Ovary (tissue), 9 donors: ENCODE data around the gene SVEP1. TPM values are rescaled to one million over a fixed set of nuclear protein-coding genes. Genes with fewer than 3 reads are reported as not detected.
"Not testable (repeated sequence)": the region's sequence is repeated elsewhere in the genome, so short reads cannot be mapped to it uniquely, and the experiment has no call there.

Experiments used
- DNase-seq, 5 donors: peaks; one replicate each; pipeline ENCODE4 v3.0.0-alpha.2; 2019 to 2020
- H3K27ac ChIP-seq, 2 donors: fragments of 200-600 bp; one replicate each; pipeline versions ENCODE4 v1.5.1 to v1.8.0; 2019 to 2022
- H3K27me3 ChIP-seq: fragments of 200-600 bp; one replicate; pipeline ENCODE4 v1.8.0; 2022
- H3K36me3 ChIP-seq: fragments of 200-600 bp; sonication (generic); one replicate; pipeline ENCODE4 v1.5.1; 2019
- H3K4me1 ChIP-seq: one replicate; pipeline ENCODE4 v1.8.1; 2013; ENCODE audit warnings: mild to moderate bottlenecking, moderate library complexity; ENCODE audit not compliant: insufficient read depth
- H3K4me3 ChIP-seq: fragments of 200-600 bp; sonication (generic); one replicate; pipeline ENCODE4 v1.5.1; 2017
- H3K9me3 ChIP-seq, 2 donors: fragments of 200-600 bp in 1 of 2; sonication (generic) in 1 of 2; one replicate each; pipeline versions ENCODE4 v1.5.1 to v1.8.1; 2013 to 2019; ENCODE audit warnings: mild to moderate bottlenecking in 1 of 2, moderate library complexity in 1 of 2
- CTCF ChIP-seq, 3 donors: fragments of 450-650 bp in 2 of 3; fragments of 200-600 bp in 1 of 3; IDR thresholded peaks; one replicate each; pipeline versions ENCODE4 v1.5.1 to v1.8.0; 2016 to 2022; ENCODE audit warnings: antibody characterized with exemption in 3 of 3, mild to moderate bottlenecking in 1 of 3
- EP300 ChIP-seq: sonication (generic); formaldehyde crosslinking; IDR thresholded peaks from one replicate; pipeline ENCODE4 v1.6.1; 2017; ENCODE audit warnings: antibody characterized with exemption
- POLR2A ChIP-seq: fragments of 450-650 bp; IDR thresholded peaks from one replicate; pipeline ENCODE4 v1.6.1; 2017; ENCODE audit warnings: antibody characterized with exemption, mild to moderate bottlenecking, moderate library complexity
- whole genome bisulfite sequencing, 3 donors: extraction: QIAGEN DNeasy Blood & Tissue Kit in 1 of 3; methylation state at CpG; one replicate each; pipeline versions ENCODE4 v1.1.5 to v1.1.7; 2013 to 2017; 5-methylcytosine and 5-hydroxymethylcytosine counted together
- intact Hi-C, 4 donors: fragments of 100-400 bp; cut with DNase I; formaldehyde crosslinking; loops; one replicate each; pipeline versions ENCODE4 v1.11.0 to v1.15.1; 2022 to 2023
- polyA plus RNA-seq, 2 donors: library from polyadenylated mRNA; stranded (reverse); fragments of 200-250 nt in 1 of 2; fragments of 350-450 nt in 1 of 2; fragmentation: Illumina TruSeq in 1 of 2; extraction: RNeasy Lipid Tissue Mini Kit (QIAGEN cat#74804) in 1 of 2; gene quantifications; one replicate each; pipeline ENCODE4 v1.2.3, GENCODE V29; 2013 to 2014
- total RNA-seq, 7 donors: library from RNA; depleted of rRNA in 2 of 7; stranded (reverse); fragments of >200 nt in 2 of 7; fragmentation: NEBNext Ultra II Directional in 3 of 7; extraction: Animal tissue kit (Norgen Biotek cat#: 25700) in 3 of 7; gene quantifications; one replicate each; pipeline versions ENCODE4 v1.1.0 to v1.2.4, GENCODE V29; 2016 to 2023
- donor health status: DM: no; HTN: no; CAD: no; lungs with moderate emphysema.
- donor health status: DM: no; HTN: no; CAD: no.
- donor health status: Bipolar disorder and iron deficiency.
- donor health status: DM: yes; HTN: yes; CAD: no.
- donor health status: DM: no; HTN: no; CAD: no.
- donor health status: DM: yes; HTN: yes; CAD: no.

The SVEP1 gene
- total and polyA plus RNA-seq, 9 donors, result 0.40 to 23.1 (median 13.3) TPM

DNA sequence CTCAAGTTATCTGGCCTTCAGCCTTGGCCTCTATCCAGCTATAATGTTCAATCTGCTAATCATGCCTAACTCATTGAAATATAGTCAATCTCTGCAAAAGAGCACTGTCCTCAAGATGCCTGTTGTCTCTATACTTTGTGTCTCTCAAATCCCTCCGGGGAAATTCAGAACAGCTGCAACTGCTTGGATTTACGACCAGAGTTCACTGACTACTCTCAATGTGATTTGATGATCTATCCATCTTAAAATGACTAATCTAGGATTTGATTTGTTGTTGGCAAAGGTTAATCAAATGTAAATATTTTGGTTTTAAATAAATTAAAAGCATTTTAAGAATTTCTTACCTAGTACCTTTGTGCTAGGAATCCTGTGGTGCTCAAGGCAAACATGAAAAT lies 40.9 kb downstream of the SVEP1 start:
- H3K4me3 ChIP-seq, result no peak overlapping the region
- WGBS, 3 donors, result 37 to 46% (median 39%) methylated on average over 2 of the region's 2 CpGs

DNA sequence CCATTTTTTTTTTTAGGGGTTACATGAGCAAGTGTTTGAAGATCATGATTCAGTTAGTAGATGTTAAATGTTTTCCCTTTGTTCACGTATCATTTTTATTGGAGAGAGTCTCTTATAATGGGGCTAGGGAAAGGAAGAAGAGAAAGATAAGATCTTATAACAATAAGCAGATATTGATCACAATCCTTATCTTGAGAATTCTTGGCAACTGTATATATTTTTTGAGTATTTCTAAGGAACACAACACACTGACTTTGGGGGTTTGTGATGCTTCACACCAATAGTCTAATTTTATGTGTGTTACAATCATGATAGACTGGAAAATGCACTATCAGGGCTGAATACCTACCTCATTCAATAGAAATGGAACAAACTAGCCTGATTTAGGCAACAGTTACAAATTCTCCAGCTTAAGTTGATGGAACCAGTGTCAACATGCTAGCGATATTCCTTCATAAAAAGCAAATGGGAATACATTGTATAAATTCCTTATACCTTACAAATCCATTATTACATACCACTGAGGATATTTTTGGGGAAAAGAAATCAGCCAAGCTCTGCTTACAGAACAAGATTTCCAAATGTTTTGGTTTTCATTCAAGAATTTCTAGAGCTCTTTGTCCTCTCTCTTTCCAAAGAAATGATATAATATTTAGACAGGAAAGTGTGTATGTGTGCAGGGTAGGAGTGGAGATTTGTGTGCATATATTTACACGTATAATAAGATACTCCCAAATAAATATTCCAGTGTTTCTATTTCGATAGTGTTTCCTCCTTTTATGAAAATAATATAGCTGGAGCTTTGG lies 41.5 kb downstream of the SVEP1 start:
- Histone ChIP-seq H3K4me1 (no peaks in the 10 kb centered on the region), H3K9me3 (no peaks in the 10 kb centered on the region), H3K4me3 (no peak overlapping the region), H3K27ac (no peak overlapping the region), H3K36me3 (no peaks in the 10 kb centered on the region), H3K27me3 (no peaks in the 10 kb centered on the region)
- TF ChIP-seq EP300 (no peak), CTCF (IDR thresholded peaks at IDR 0.05) (no peak), POLR2A (no peak)
- WGBS, 3 donors, result 8 to 26% (median 24%) methylated on average over 4 of the region's 4 CpGs
- DNase-seq, result no peak
- intact Hi-C loops, result no loop called here

More for the DNA sequence above, 40.9 kb downstream of the SVEP1 start:
- H3K9me3 ChIP-seq, result no peaks in the 10 kb centered on the region
- TF ChIP-seq CTCF (IDR thresholded peaks at IDR 0.05) (no peak), EP300 (no peak), POLR2A (no peak)
- no peaks in the 10 kb centered on the region for H3K27me3 ChIP-seq
- H3K36me3 ChIP-seq, result no peaks in the 10 kb centered on the region
- no peak overlapping the region for H3K27ac ChIP-seq
- intact Hi-C loops, result no loop called here
- peaks cover 3% of the 10 kb centered on the region for H3K4me1 ChIP-seq
- no peak for DNase-seq

GRCh38 chr9:110536822-110537221 lies 42.7 kb downstream of the SVEP1 start:
- TF ChIP-seq EP300 (no peak), POLR2A (no peak), CTCF (IDR thresholded peaks at IDR 0.05) (no peak)
- no peaks in the 10 kb centered on the region for H3K36me3 ChIP-seq
- H3K27ac ChIP-seq, result no peak overlapping the region
- no peak overlapping the region for H3K4me3 ChIP-seq
- intact Hi-C loops, result no loop called here
- no peaks in the 10 kb centered on the region for H3K27me3 ChIP-seq
- 56 to 66% (median 61%) methylated on average over 4 of the region's 4 CpGs for WGBS, 3 donors
- H3K9me3 ChIP-seq, result no peaks in the 10 kb centered on the region
- DNase-seq, result no peak
- H3K4me1 ChIP-seq, result no peaks in the 10 kb centered on the region

- H3K27me3 ChIP-seq, DNase-seq, H3K9me3 ChIP-seq, H3K4me3 ChIP-seq, H3K27ac ChIP-seq, H3K36me3 ChIP-seq, H3K4me1 ChIP-seq, intact Hi-C loops: not testable (repeated sequence)
- WGBS, 3 donors, result 87 to 93% (median 87%) methylated on average over 4 of the region's 4 CpGs
Measured at GRCh38 chr9:110534162-110534561, 45.4 kb downstream of the SVEP1 start.

DNA sequence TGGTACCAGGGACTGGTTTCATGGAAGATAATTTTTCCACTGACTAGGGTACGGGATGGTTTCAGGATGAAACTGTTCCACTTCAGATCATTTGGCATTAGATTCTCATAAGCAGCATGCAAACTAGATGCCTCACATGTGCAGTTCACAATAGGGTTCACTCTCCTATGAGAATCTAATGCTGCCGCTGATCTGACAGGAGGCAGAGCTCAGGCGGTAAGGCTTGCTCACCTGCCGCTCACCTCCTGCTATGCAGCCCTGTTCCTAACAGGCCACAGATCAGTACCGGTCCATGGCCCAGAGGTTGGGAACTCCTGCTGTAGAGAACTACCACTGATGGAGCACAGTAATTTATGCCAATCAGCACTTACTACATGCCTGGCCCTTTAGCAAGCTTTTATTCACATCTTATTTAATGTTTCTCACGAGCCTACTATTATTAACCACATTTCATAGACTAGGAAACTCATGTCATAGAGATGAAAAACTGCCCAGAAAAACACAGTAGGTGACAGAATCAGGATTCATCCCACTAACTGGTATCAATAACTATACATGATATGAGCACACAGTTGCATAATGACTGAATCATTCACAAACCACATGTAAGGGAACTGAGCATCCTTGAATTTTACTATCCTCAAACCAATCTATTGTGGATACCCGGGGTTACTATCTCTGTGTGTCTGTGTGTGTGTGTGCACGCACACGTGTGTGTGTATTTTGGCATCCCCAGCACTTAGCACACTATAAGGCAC lies 46.5 kb downstream of the SVEP1 start:
- WGBS, 3 donors, result 70 to 92% (median 90%) methylated on average over 9 of the region's 9 CpGs
- H3K27me3 ChIP-seq, result no peaks in the 10 kb centered on the region

More for the DNA sequence above, 46.5 kb downstream of the SVEP1 start:
- TF ChIP-seq EP300, result no peak
- H3K9me3 ChIP-seq, result no peaks in the 10 kb centered on the region
- H3K36me3 ChIP-seq, result no peaks in the 10 kb centered on the region
- H3K4me3 ChIP-seq, result no peak overlapping the region
- intact Hi-C loops, result no loop called here
- no peak overlapping the region for H3K27ac ChIP-seq
- no peak for DNase-seq
- H3K4me1 ChIP-seq, result no peaks in the 10 kb centered on the region
